NCI-H2107 (cell line): Measurements from ENCODE around the gene SPOCK3.
"Not testable (repeated sequence)": the region's sequence is repeated elsewhere in the genome, so short reads cannot be mapped to it uniquely, and the experiment has no call there.

Experiments
- DNase-seq: peaks from one replicate; lab custom pipeline; 2025; lab: John Stamatoyannopoulos, UW

Gene SPOCK3

DNA sequence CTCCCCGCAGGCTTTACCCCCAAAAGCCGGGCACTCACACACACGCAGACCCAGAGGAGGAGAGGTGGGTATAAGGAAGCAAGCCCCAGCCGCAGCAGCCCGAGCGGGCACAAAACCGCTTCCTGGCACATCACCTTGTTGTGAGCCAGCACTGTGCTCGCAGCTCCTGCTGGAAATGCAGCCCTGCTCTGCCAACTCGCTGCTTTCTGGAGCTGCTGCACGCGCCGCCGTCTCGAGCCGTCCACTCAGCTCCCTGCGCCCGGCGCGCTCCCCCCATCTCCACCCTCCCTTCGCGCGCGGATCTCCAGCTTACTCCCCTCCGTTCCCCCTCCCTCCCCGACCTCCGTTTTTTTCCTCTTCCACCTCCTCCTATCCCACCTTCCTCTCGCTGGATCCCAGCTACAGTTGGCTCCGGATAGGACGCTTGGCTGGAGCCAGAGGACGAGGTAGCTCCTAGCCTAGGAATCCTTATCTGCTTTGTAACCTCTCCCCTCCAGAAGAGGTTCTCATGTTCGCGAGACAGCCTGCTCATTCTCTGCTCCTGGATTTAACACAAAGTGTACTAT, at the start of gene SPOCK3:
TSS of gene SPOCK3 (minus strand) at position 179 of the 566 bp plus-strand sequence.
- no peak for DNase-seq

DNA sequence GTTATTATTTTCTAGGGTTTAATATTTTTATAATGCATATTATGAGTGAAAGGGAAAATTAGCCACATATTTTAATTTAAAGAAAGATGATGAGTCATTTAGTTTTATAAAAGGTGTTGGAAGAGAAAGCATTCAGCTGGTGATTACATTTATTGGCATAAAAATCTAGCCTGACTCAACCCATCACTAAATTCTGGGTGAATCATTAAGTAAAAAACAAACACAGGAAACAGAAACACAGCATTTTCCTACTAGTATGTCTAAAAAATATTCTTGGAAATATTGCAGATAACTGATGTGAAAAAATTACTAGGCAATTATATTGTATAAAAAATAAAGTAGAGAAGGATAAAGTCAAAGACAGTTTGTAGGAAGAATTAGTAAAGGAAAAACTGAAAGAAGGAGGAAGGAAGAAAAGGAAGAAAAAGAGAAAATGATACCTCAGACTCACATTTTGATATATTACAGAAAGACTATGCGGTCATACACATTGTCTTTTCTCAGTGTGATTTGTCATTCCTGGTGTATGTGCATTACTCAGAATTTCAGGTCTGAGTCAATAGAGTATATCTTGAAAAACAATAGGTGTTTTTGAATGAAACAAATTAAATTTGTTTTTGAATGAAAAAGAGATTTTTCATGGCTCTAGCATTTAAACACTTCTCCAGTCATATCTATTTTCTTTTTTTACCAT, 48.0 kb upstream of the SPOCK3 start:
- DNase-seq: no peak

GRCh38 chr4:167281545-167281944, 47.3 kb upstream of the SPOCK3 start:
- DNase-seq: not testable (repeated sequence)

- no peak for DNase-seq
Observed at GRCh38 chr4:167274351-167274750, 40.1 kb upstream of the SPOCK3 start.

GRCh38 chr4:167265231-167265630, 30.9 kb upstream of the SPOCK3 start:
- no peak for DNase-seq

- DNase-seq: no peak
Observed at GRCh38 chr4:167248271-167248670, 14.0 kb upstream of the SPOCK3 start.

GRCh38 chr4:167239627-167240026, 5.3 kb upstream of the SPOCK3 start:
- DNase-seq: no peak

DNA sequence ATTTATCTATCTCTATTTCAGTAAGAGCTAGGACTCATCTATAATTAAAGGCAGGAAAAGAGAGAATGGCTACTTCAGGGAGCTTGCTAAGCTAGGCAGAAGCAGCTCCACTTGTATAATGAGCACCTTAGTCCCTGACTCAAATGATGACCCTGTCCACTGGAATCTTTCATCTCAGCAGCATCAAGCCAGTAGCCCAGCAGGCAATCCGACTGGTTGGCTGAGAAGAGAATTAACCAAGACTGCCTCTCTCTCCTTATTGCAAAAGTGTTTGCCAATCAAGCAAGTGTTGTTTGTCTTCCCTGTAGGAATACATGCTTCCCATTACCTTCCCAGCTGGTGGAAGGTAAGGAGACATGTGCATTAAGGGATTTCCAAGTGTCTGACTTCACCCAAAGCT, 3.9 kb upstream of the SPOCK3 start:
- DNase-seq: no peak

- DNase-seq: no peak
Observed at GRCh38 chr4:167233685-167234315, 494 bp downstream of the SPOCK3 start.

DNA sequence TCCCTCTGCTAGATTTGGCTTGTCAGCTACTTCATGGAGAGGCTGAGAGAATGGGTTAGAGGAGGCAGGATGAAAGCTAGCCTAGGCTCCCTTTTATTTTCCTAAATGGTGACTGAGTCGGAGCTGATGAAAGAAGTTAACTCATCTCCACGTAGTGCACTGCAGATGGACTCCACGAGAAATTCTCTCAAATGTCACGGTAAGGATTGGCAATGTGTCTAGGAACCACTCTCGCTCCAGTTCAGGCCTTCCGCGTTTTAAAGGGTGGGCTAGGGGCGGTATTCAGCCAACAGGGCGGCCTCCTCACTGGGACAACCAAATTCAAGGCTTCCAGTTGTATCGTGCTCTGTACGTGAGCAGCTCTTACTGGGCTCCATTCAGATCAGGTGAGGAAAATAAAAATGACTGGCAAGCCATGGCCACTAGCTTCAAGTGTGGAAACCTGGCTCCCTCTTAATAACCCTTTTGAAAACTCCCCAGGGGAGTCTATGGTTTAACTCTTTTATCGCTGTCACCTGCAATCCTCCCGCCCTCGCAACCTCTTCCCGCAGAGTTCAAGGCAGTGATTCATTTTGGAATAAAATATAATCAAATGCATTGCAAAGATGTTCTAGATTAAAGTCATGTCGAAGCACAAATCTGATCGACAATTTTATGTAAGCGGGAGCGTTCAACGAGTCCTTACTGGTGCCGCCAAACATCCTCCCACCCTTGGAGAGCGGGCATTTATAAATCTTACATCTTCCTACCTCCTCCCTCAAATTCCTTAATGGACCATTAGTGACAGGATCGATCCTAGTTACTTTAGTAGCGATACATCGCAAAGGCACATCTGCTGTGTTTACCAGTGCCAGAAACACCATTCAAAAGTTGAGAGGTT, 1.2 kb downstream of the SPOCK3 start:
- DNase-seq: no peak

DNA sequence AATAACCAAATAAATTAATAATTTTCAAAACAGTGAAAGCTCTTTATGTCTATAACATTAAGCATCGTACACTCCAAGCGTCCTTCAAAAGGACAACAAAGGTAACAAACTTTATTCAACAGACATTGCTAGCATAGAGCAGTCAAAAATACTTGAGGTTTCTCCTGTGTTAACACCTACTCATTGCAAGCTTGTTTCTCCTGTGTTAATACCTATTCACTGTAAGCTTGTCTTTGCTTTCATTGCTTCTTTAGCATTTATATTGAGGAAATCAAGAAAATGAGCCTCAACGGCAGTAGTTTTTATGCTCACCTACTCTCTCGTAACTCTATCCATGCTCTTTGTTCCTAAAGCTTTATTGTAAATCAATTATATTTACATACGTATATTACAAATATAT, 3.5 kb downstream of the SPOCK3 start:
- no peak for DNase-seq

DNA sequence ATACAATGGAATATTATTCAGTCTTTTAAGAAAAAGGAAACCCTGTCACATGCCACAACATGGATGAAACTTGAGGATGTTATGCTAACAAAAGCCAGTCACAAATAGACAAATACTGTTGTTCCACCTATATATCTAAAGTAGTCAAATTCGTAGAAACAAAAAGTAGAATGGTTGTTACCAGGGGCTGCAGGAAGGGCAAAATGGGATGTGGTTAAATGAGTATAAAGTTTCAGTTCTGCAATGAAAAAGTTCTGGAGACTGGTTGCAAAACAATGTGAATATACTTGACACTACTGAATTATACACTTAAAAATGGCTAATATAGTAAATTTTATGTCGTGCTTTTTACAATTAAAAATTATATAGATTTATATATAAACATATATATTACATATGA, 12.2 kb downstream of the SPOCK3 start:
- no peak for DNase-seq

GRCh38 chr4:167221084-167221483, 13.2 kb downstream of the SPOCK3 start:
- DNase-seq: no peak

- DNase-seq: no peak
Observed at GRCh38 chr4:167218022-167218608, 16.2 kb downstream of the SPOCK3 start.

DNA sequence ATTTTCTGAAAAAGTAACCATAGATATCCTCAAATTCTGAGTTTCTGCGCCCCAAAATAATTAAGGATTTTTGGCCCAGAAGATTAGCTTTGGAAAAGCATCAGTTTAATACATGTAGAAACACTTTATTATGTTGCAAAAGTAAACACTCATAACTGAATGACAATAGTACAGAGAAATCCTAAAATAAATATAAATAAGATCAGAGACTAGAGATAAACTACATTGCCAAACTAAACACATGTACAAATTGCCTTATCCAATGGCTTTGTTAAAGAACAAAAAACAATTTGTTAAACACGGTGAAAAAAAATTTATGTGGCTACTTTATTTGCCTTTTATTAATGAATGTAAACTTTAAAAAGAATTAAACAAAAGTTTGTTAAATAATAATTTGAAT, 17.5 kb downstream of the SPOCK3 start:
- no peak for DNase-seq

DNA sequence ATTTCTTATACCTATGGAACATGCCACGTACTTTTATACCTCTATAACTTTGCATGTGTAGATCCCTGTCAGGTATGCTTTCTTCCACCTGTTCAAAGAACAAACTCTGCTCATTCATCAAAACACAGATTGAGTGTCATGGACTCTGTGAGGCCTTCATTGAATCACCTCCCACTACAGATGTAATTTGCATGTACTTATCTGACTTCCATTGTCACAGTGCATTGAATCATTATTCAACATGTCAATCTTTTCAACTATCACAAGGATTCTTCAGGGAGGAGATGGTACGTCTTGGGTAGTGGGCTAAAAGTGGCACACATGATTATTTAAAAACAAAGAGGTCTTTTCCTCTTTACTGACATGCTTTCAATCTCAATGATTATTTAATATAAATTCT, 24.1 kb downstream of the SPOCK3 start:
- no peak for DNase-seq

GRCh38 chr4:167196344-167197012, 37.8 kb downstream of the SPOCK3 start:
- no peak for DNase-seq

GRCh38 chr4:167190379-167190778, 43.9 kb downstream of the SPOCK3 start:
- no peak for DNase-seq

DNA sequence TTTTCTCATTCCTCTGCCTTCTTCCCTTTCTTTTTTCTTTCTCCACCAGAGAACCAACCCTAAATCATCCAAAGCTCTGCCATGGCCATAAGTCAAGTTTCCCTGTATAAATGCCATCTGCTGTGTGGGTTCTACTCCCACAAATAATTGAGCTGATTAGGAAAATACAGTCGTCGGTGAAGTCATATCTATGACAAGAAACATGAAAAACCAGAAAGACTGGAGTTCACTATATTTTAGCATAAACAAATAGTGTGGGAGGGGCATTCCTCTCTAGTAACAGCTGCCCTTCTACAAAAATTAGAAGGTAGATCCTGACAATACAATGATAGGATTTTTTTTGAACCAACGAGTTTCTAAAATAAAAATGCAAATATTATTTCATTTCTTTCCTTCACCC, 48.8 kb downstream of the SPOCK3 start:
- DNase-seq: no peak

GRCh38 chr4:167183036-167183435, 51.3 kb downstream of the SPOCK3 start:
- no peak for DNase-seq

- no peak for DNase-seq
Observed at GRCh38 chr4:167177925-167178324, 56.4 kb downstream of the SPOCK3 start.
